ENCODE data around the gene LRP2.

DNA sequence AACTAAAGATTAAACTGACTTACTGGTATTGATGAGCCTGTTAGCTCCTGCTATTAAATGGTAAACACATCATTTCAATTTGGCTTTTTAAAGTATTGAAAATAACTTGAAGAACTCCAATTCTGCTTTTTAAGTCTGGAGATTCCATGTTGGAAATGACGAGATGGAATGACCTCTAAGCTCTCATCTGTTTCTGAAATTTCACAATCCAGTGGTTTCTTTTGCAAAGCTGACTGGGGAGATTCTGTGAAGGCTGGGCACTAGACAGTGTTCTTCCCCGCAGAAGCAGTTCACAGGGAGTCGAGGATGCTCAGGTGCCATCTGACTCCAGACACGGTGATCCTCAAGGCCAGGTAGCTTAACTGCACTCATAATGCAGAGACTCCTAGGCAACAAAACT lies 248.3 kb downstream of the LRP2 start:
- TF ChIP-seq CEBPB (IDR thresholded peaks at IDR 0.05) (no peak), CTCF (IDR thresholded peaks at IDR 0.05) (no peak), BHLHE40 (IDR thresholded peaks at IDR 0.05; ENCODE audit: low read depth, low read length) (no peak), FOXS1 (CRISPR knock-in tag; IDR thresholded peaks at IDR 0.05) (no peak), EHMT2 (IDR thresholded peaks at IDR 0.05; ENCODE audit: low read depth) (no peak), ZFP36 (IDR thresholded peaks at IDR 0.05; ENCODE audit: borderline replicate concordance, partially characterized antibody) (no peak), MAZ (IDR thresholded peaks at IDR 0.05; ENCODE audit: borderline replicate concordance, low read depth, low read length) (no peak), POLR2A (IDR thresholded peaks at IDR 0.05; ENCODE audit: low read length) (no peak), EP300 (IDR thresholded peaks at IDR 0.05) (no peak), NPAS2 (CRISPR knock-in tag; IDR thresholded peaks at IDR 0.05; ENCODE audit: borderline replicate concordance) (no peak), MAX (IDR thresholded peaks at IDR 0.05) (no peak)
